HuH-7 (cell line): ENCODE results near the gene FSD1L.
"Not testable (repeated sequence)": the region's sequence is repeated elsewhere in the genome, so short reads cannot be mapped to it uniquely, and the experiment has no call there.

ENCODE experiments used
- DNase-seq: peaks from one replicate; pipeline ENCODE4 v3.0.0; 2011; ENCODE audit warnings: low spot score

The FSD1L gene

GRCh38 chr9:105485131-105485530 is 37.3 kb downstream of the FSD1L start:
- no peak for DNase-seq

GRCh38 chr9:105496826-105497225 is 49.0 kb downstream of the FSD1L start:
- DNase-seq, result no peak

GRCh38 chr9:105497704-105498103 is 49.9 kb downstream of the FSD1L start:
- no peak for DNase-seq

GRCh38 chr9:105500108-105500766 is 52.4 kb downstream of the FSD1L start:
- DNase-seq, result no peak

- DNase-seq, result no peak
Measured at GRCh38 chr9:105501414-105501813, 53.6 kb downstream of the FSD1L start.

- DNase-seq, result no peak
Measured at GRCh38 chr9:105502276-105502675, 54.4 kb downstream of the FSD1L start.

- no peak for DNase-seq
Measured at GRCh38 chr9:105503881-105504280, 56.0 kb downstream of the FSD1L start.

GRCh38 chr9:105507096-105507790 is 59.4 kb downstream of the FSD1L start:
- DNase-seq, result peak; percentile 18

- DNase-seq, result no peak
Measured at GRCh38 chr9:105508530-105508929, 60.7 kb downstream of the FSD1L start.

- no peak for DNase-seq
Measured at GRCh38 chr9:105510024-105510423, 62.2 kb downstream of the FSD1L start.

GRCh38 chr9:105511446-105511845 is 63.6 kb downstream of the FSD1L start:
- DNase-seq, result no peak

GRCh38 chr9:105515811-105516413 is 68.1 kb downstream of the FSD1L start:
- no peak for DNase-seq

- DNase-seq, result not testable (repeated sequence)
Measured at GRCh38 chr9:105519710-105520369, 72.0 kb downstream of the FSD1L start.

GRCh38 chr9:105520992-105521391 is 73.2 kb downstream of the FSD1L start:
- not testable (repeated sequence) for DNase-seq

- not testable (repeated sequence) for DNase-seq
Measured at GRCh38 chr9:105522618-105523385, 75.0 kb downstream of the FSD1L start.

- no peak for DNase-seq
Measured at GRCh38 chr9:105531530-105531929, 83.7 kb downstream of the FSD1L start.

- no peak for DNase-seq
Measured at GRCh38 chr9:105535920-105536668, 88.3 kb downstream of the FSD1L start.

GRCh38 chr9:105539452-105539851 is 91.6 kb downstream of the FSD1L start:
- DNase-seq, result no peak

- no peak for DNase-seq
Measured at GRCh38 chr9:105541838-105542237, 94.0 kb downstream of the FSD1L start.

GRCh38 chr9:105554042-105554441 is 106.2 kb downstream of the FSD1L start:
- DNase-seq, result no peak
